GM12864 (cell line): ENCODE data around the gene NALCN.

Experiments used
- DNase-seq: peaks from one replicate; pipeline ENCODE4 v3.0.0-alpha.2; 2011; ENCODE audit warnings: low read depth
- H3K4me3 ChIP-seq: 2 replicates; pipeline ENCODE4 v1.5.1; 2011; ENCODE audit warnings: mild to moderate bottlenecking, low read depth, low read length, control low read depth
- CTCF ChIP-seq: IDR thresholded peaks from 2 replicates; pipeline ENCODE4 v1.5.1; 2011; ENCODE audit warnings: low read depth, mild to moderate bottlenecking, moderate library complexity, low read length, control low read depth, inconsistent platforms; ENCODE audit errors: missing control alignments

Gene NALCN

GRCh38 chr13:101111894-101112293 is 304.4 kb downstream of the NALCN start:
- DNase-seq: no peak
- TF ChIP-seq CTCF: no peak
- no peak overlapping the region for H3K4me3 ChIP-seq

- no peak overlapping the region for H3K4me3 ChIP-seq
- TF ChIP-seq CTCF: no peak
- DNase-seq: no peak
These were observed 307.3 kb downstream of the NALCN start for GRCh38 chr13:101109005-101109404.

DNA sequence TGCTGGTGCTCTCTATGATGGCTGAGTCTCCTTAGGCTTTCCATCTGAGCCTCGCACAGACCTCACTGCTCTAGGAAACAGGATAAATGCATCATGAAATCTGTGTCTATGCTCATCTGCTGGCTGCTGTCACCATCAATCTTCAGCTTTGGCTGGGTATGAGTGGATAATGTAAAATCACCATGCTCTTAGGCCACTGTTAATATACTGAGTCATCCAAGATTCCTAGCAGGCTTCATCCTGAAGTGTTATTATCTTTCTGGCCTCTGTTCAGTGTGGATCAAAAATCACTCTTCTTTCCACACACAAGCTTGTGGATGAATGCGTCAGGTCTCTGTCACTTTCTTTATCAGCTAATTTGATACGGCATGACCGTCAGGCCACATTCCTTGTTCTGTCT is 317.4 kb downstream of the NALCN start:
- TF ChIP-seq CTCF: no peak
- H3K4me3 ChIP-seq: no peak overlapping the region
- no peak for DNase-seq

- no peak for DNase-seq
- H3K4me3 ChIP-seq: no peak overlapping the region
- TF ChIP-seq CTCF: no peak
These were observed 323.3 kb downstream of the NALCN start for GRCh38 chr13:101092985-101093384.

- no peak for TF ChIP-seq CTCF
- no peak overlapping the region for H3K4me3 ChIP-seq
These were observed 326.0 kb downstream of the NALCN start for GRCh38 chr13:101090287-101090686.

DNA sequence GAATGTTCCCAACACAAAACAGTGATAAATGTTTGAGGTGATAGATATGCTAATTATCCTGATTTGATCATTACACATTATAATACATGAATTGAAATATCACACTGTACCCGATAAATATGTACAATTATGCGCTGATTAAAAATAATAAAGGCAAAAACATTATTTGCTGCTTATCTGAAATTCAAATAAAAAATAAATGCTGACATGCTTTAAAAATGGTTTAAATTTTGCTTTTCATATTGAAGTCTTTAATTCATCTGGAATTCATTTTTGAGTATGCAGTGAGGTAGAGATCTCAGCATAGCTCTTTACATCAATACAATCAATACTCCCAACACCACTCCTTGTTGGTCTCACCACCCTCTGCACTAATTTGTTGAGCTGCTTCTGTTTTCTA is 330.8 kb downstream of the NALCN start:
- no peak overlapping the region for H3K4me3 ChIP-seq
- no peak for TF ChIP-seq CTCF
- DNase-seq: no peak

More at GRCh38 chr13:101090287-101090686, 326.0 kb downstream of the NALCN start:
- no peak for DNase-seq

- TF ChIP-seq CTCF: no peak
- DNase-seq: no peak
- H3K4me3 ChIP-seq: no peak overlapping the region
These were observed 333.9 kb downstream of the NALCN start for GRCh38 chr13:101082441-101082840.
